Stimulated activated CD8-positive, alpha-beta memory T cell treated with anti-CD3 and anti-CD28 coated beads, Interleukin-7, amount 100 ng/mL, for 48 hours (primary cell): ENCODE measurements around the gene OVOL2.

Experiments
- DNase-seq, 2 donors: peaks; one replicate each; pipeline ENCODE4 v3.0.0-alpha.2; 2020; ENCODE audit warnings: low read depth in 1 of 2; ENCODE audit errors: extremely low read depth in 1 of 2

The OVOL2 gene

DNA sequence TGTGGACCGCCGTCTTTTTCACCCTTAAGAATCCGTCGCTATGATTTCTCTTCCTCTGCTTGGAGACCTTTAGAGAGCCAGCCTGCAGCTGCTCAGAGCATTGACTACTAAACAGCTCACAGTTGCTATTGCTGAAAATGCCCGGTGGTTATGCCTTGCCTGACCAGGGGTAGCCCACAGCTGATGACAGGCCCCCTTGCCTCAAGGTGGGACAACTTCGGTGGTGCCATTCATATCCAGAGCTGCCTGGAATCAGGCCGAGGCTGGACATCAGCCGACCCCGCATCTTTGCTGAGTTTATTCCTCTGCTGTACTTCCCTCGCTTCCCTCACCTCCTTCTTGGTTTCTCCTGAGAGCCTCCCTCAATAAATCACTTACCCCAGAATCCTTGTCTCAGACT lies 39.6 kb downstream of the OVOL2 start:
- DNase-seq = no peak

DNA sequence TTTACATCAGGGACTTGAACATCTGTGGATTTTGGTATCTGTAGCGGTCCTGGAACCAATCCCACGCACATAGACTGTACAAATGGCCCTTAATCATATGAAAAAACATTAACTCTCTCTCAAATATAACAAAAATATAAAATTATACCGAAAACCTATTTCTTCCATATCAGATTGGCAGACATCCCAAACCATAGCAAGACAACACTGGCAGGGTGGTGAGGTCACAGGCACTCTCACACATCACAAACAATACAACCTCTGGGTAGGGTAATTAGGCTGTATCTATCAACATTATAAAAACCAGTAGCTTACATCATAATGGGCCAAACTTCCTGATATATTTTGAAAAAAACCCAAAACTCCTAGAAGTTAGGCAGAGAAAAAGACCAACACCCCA lies 40.9 kb downstream of the OVOL2 start:
- no peak for DNase-seq

DNA sequence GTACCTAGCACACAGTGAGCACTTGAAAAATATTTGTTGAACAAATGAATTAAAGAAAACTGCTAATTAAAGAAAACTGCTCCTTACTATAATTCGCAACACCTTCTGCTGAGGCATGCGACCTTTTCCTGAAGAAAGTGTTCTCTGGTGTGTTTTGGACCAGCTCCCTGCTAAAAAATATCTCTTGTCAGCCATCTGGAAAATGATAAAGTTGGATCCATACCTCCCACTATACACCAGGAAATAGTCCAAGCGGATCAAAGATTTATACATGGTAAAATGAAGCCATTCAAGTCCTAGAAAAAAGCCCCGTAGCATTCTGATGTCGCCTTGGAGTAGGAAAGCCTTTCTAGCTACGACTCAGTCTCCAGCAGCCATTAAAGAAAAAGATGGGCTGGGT lies 43.3 kb downstream of the OVOL2 start:
- DNase-seq = no peak

DNA sequence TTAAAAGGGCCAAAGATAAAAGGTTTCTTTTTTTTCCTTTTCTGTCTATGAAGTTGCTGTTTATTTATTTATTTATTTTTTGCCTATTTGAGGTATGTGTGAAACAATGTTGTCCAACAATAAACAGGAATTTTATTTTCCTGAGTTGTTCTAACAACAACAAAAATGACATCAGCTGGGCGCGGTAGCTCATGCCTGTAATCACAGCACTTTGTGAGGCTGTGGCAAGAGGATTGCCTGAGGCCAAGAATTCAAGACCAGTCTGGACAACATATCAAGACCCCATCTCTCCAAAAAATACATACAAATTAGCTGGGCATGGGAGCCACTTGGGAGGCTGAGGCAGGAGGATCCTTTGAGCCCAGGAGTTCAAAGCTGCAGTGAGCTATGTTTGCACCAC lies 44.8 kb downstream of the OVOL2 start:
- no peak for DNase-seq

DNA sequence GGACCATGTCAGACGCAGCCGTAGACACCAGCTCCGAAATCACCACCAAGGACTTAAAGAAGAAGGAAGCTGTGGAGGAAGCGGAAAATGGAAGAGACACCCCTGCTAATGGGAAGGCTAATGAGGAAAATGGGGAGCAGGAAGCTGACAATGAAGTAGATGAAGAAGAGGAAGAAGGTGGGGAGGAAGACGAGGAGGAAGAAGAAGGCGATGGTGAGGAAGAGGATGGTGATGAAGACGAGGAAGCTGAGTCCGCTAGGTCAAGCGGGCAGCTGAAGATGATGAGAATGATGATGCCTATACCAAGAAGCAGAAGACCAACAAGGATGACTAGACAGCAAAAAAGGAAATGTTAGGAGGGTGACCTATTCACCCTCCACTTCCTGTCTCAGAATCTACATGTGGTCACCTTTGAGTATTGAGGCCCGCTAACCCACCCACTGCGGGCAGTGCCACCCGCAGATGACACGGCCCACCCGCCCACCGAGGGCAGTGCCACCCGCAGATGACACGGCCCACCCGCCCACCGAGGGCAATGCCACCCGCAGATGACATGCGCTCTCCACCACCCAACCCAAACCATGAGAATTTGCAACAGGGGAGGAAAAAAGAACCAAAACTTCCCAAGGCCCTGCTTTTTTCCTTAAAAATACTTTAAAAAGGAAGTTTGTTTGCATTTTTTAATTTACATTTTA lies 45.6 kb downstream of the OVOL2 start:
- DNase-seq = no peak

DNA sequence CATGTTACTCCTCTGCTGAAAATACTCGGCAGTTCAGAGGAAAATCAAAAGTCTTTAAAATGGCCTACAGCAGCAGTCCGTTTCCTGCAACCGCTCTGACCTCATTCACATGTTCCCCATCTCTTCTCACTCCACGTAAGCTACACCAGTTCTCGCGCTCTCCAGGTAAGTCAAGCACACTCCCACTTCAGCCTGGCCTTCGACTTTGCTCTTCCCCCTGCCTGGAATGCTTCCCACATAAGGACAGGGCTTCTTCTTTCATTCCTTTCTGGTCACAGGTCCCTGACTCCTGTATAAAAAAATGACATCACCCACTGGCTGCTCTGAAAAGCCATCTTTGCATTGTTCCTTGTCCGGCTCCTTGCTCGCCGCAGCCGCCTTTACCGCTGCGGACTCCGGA lies 46.2 kb downstream of the OVOL2 start:
- DNase-seq = no peak

DNA sequence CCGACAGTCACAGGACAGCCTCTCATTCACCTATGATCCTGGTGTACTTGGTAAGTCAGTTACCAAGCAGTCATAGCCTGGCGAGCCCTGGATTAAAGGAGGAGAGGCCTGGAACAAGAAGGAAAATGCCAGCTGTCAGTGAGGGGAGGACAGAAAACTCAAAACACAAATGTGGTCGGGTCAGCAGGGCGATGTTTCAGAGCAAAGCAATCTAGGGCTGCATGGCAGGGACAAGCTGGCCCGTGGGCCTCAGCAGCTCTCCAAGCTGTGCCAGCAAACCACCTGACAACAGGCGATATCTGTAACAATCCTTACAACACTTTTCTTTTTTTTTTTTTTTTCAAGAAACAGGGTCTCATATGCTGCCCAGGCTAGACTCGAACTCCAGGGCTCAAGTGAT lies 48.6 kb downstream of the OVOL2 start:
- no peak for DNase-seq

DNA sequence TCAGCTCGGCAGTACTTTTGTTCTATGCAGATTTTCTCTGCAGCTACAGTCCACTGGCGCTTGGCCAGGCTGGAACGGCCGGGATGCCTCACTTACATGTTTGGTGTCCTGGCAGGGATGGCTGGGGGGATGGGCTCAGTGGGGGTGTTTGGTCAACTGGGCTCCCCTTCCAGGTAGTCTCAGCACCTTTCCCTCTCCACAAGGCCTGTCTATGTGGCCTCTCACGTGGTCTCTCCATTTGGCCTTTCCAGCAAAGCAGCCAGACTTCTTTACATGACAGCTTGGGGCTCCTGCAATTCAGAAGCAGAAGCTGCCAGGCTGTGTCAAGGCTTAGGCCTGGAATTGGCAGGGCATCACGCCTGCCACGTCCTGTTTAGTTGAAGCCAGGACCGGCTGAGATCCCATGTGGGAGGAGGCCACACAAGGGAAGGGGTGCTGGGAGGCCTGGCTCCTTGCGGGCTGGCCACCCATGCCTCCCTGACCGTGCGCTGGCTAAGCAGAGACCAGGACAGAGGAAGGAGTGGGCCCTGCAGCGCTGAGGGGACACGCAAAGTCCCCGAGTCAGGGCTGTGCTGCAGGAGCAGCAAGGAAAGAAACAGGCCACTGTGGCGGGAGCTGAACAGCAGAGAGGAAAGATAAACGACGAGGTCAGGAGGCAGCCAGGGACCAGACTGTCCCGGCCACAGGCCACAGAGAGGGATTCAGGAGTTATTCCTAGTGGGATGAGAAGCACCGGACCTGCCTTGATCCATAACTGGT lies 50.0 kb downstream of the OVOL2 start:
- no peak for DNase-seq

DNA sequence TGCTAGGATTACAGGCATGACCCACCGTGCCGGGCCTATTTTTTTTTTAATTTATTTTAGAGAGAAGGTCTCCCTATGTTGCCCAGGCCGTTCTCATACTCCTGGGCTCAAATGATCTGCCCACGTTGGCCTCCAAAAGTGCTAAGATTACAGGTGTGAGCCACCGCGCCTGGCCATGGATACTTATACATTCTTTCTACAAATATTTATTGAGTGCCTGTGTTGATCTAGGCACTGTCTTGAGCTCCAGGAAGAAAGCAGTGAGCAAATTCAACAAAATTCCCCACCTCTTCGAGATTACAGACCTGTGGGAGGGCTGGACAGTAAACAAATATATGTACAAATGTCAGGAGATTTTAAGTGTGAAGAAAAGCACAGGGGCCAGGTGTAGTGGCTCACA lies 51.0 kb downstream of the OVOL2 start:
- DNase-seq = no peak

DNA sequence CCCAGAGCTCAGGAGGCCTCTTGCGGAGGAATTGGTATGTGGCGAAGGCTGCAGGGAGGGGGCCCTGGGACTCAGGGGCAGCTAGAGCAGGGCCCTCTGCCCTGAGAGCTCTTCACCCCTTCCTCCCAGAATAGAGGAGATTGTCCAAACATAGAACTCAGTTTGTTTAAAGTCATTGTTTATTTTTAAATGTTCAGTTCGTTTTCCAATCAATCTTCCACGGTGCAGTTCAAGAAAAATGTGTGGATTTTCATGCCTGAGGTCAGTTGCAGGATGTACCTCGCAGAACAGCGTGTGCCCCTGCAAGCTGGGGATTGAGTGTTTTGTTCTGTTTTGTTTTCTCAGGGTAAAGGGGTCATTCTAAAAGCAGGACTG lies 51.7 kb downstream of the OVOL2 start:
- DNase-seq = no peak

DNA sequence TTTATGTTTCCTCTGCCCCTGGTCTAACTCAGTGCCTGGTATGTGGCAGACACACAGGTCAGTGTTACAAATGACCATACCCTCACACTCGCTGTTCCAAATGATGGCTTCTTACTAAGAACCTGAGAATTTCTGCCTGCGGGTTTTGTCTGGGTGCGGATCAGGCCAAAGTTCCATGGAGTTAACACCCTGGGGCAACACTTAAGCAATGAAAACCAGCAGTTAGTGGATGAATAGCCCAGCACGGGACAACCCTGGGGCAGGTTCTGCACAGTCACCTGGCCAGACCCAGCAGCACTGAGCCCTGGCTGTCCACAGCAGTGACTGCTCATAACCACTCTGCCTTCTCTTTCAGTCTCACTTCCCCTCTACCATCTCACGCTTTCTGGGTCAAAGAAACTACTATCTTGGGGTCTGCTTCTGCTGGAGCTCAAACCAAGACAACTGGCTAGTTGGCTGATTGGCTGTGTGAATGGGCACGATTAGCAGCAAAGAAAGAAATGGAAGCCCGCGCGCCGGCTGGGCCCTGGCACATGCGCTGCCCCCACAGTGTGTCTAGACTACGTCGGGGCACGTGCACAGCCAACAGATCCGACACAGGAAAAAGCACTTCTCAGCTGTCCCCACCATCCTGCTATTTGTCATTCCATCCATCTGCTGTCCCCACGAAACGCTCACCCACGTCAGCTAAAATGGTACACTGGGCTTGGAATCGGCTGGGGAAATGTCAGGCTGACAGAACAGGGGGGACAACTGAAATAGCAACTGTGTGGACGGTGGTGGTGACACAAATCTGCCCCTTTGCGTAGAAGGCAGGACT lies 52.3 kb downstream of the OVOL2 start:
- no peak for DNase-seq

DNA sequence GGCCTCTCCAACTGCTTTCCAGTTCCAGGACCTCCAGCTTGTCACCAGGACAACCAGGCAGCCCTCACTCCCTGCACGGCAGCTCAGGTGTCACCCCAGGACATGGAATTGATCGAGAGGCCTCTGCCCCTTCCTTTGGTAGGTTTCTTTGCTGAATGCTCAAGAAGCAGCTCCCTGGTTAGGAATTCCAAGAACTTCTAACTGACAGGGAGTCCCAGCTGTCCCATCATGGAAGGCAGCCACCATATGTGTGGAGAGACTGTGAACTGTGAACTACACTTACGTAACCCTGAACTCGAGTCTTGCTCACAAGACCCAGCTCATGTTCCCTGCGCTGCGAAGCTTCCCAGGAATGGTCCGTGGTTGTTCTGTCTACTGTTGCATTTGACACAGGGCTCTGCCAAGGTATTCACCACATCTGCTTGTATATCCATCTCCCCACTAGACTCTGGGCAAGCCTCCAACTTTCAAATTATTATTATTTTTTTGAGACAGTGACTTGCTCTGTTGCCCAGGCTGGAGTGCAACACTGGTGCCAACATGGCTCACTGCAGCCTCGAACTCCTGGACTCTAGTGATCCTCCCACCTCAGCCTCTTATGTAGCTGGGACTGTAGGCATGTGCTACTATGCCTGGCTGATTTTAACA lies 53.2 kb downstream of the OVOL2 start:
- no peak for DNase-seq

DNA sequence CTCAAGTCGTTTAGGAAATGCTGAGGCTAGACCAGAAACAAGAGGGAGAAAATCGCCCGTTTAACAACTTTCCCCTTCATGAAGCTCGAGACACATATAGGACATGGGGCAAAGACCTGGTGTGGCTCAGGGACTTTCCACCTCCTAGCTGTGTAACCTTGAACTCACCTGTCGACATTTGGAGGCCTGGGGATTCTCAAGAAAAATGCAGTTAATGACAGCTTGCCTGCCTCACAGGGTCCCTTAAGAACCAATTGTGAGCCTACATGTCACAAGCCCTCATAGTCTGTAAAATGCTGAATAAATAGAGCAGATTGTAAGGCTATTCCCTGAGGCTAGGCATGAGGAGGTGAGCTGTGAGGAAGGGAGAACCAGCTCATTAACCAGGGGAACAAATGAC lies 53.8 kb downstream of the OVOL2 start:
- DNase-seq = no peak

DNA sequence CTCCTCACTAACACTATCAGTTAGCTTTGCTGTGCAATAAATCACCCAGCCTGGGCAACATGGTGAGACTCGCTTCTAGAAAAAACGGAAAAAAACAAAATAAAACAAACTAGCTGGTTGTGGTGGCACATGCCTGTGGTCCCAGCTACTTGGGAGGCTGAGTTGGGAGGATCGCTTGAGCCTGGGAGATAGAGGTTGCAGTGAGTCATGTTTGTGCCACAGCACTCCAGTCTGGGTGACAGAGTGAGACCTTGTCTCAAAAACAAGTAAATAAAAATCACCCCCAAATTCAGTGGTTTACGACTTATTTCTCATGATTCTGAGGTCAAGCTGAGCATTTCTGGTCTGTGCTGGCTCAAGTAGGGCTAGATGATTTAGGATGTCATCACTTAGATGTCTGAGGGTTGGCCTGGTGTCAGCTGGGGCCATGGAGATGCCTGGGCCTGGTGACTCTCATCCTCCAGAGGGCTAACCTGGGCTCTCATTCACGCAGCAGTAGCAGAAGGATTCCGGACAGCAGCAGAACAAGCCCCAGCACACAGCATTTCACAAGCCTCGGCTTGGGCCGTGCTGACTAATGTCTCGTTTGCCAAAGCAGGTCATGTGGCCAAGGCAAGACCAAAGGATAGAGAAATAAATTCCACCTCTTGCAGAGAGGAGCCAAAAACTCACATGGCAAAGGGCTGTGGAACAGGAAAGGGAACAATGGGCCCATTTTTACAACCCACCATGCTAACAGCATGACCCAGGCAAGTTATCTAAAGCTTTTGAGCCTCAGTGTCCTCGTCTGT lies 56.4 kb downstream of the OVOL2 start:
- DNase-seq = no peak

DNA sequence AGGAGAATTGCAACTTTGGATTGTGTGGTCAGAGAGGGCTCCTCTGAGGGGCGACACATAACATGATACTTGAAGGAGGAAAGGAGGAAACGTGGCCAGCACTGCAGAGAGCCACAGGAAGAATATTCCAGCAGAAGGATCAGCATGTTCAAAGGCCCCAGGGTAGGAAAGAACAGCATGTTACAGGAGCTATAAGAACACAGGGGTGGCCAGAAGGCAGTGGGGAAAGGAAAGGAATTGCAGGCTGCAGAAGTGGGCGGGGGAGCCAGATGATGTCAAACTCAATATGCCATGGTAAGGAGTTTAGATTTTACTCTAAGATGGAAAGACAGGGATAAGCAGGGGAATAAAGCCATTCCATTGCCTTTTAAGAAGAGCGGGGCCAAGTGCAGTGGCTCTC lies 58.1 kb downstream of the OVOL2 start:
- no peak for DNase-seq

DNA sequence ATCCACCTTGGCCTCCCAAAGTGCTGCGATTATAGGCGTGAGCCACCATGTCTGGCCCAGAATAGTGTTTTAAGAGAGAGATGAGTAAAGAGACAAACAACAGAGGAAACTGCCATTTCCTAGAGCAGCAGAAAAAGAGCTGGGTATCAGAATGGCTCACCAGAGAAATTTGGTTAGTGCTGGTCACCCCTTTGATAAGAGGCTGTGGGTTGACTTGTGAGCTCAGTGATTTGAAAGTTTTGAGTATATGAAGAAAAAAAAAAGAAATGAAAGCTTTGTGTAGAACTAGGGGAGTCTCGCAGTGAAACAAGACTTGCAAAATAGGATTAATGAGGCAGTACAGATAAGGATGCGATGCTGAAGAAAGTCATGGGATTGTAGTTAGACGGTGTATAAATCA lies 59.3 kb downstream of the OVOL2 start:
- DNase-seq = no peak

DNA sequence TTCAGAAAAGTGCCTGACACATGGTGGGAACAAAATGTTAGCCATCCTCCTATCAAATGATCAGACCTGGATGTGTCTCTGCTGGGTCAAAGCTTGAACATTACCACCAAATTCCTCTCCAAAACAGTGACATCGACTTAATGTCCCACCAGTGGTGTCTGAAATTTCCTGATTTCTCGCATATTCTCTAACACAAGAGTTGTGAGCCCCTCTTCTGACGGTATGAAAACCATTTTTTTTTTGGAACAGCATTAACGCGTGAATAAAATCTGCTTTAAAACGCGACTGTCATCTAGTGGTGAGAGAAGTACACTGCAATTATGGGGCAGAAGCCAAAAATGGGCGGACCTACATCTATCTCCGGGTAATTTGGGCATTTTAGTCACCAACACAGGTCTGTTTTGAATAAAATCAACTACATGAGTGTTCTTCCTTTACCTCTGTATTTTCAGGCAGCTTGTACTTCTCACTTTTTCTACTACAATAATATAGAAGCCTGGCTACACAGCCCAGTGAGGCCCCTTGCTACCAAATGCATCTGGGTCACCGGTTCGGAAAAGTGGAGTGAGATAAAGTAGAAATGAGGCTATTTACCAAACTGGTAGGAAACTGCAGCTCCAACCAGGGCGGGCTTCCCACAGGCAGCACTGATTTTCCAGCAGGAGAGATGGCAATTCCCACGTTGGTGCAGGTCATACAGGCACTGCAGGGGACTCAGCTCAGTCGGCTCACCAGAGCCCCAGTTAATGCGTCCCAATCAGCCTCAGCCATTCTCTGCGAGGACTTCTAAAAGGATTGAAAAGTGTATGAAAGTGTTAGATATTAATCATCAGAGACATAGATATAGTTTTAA lies 61.5 kb downstream of the OVOL2 start:
- DNase-seq = no peak

DNA sequence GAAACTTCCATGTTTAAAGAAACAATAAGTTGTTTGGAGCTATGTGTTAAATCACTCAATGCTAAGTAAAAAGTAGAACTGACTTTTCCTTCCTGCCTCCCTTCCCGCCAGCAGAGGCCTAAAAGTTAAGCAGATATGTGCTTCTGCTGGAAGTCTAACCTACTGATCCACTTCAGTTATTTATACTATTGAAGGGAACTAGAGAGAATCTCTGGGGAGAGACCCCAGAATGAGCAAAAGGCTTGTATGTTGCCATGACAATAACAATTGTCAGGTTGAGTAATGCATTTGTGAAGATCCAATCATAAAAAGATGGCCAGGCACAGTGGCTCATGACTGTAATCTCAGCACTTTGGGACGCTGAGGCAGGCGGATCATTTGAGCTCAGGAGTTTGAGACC lies 64.2 kb downstream of the OVOL2 start:
- no peak for DNase-seq

DNA sequence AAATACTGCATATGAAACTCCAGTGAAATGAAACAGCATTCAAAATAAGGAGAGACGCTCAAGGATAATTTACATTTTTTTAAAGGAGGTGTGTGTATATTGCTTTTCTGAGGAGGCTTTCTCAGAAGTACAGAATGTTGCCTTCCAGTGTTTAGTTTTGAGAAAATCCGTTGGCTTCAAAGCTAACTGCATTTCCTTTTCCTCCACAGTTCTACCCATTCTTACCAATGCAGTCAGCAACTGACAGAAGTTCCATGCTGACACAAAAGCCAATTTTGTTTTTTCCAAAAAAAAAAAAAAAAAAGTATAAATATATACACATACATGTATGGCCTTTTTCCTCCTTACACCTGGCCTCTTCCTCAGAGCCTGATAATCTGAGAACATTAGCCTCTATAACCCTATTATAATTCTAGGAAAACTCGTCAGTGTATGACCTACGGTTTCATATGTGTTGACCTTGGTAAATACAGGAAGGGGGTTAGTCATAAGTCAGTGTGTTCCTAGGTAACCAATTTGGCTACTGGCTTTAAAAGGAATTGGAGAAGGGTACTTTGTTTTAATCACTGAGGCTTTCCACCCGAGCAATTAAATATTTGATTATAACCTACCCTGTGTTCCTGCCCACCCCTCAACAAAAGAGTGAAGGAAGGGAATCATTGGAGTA lies 64.7 kb downstream of the OVOL2 start:
- DNase-seq = no peak
